HepG2 (cell line): ENCODE data around the gene PPIL6. TPM values are rescaled to one million over a fixed set of nuclear protein-coding genes. Genes with fewer than 3 reads are reported as not detected.

Experiments used
- AGO2 ChIP-seq: fragments of 200-400 bp; formaldehyde crosslinking; optimal IDR thresholded peaks from 2 replicates; pipeline ENCODE3; 2017; ENCODE audit warnings: mild to moderate bottlenecking, low read depth, low read length, moderate library complexity
- AKAP8 ChIP-seq: sonication (generic); formaldehyde crosslinking; IDR thresholded peaks from 2 replicates; pipeline ENCODE4 v1.5.1; 2020; ENCODE audit warnings: mild to moderate bottlenecking, missing genetic modification reagents
- ATRX ChIP-seq: sonication (generic); formaldehyde crosslinking; IDR thresholded peaks from 2 replicates; pipeline ENCODE4 v1.4.0; 2020; ENCODE audit warnings: missing genetic modification reagents, borderline replicate concordance
- CTCF ChIP-seq: sonication (generic); formaldehyde crosslinking; IDR thresholded peaks from 2 replicates; pipeline ENCODE4 v1.5.0; 2020; ENCODE audit warnings: mild to moderate bottlenecking, missing genetic modification reagents, moderate library complexity
- DNMT1 ChIP-seq: sonication (generic); formaldehyde crosslinking; IDR thresholded peaks from 2 replicates; pipeline ENCODE4 v1.5.1; 2020; ENCODE audit warnings: mild to moderate bottlenecking, missing genetic modification reagents
- DNMT3B ChIP-seq: conservative IDR thresholded peaks from 2 replicates; pipeline ENCODE4 v1.6.1; 2016; ENCODE audit warnings: missing biosample characterization, control low read depth
- ETV5 ChIP-seq: IDR thresholded peaks from 2 replicates; pipeline ENCODE4 v1.6.1; 2018; ENCODE audit warnings: missing biosample characterization, missing genetic modification reagents, inconsistent platforms, borderline replicate concordance
- FOXO1 ChIP-seq: sonication (generic); formaldehyde crosslinking; IDR thresholded peaks from 2 replicates; pipeline ENCODE4 v1.4.0; 2020; ENCODE audit warnings: missing genetic modification reagents
- HOXA5 ChIP-seq: sonication (generic); formaldehyde crosslinking; IDR thresholded peaks from 2 replicates; pipeline ENCODE4 v1.4.0; 2020; ENCODE audit warnings: missing genetic modification reagents
- IRF2 ChIP-seq: IDR thresholded peaks from 2 replicates; pipeline ENCODE4 v1.6.1; 2018; ENCODE audit warnings: missing genetic modification reagents, missing compliant biosample characterization
- MAFK ChIP-seq, 2 experiments: IDR thresholded peaks in 1 of 2; conservative IDR thresholded peaks in 1 of 2; 2 replicates each; pipeline ENCODE4 v1.6.1; 2011; ENCODE audit warnings: improper control_type of control experiment in 2 of 2, low read length in 2 of 2
- MATR3 ChIP-seq: sonication (generic); formaldehyde crosslinking; IDR thresholded peaks from 2 replicates; pipeline ENCODE4 v1.4.0; 2020; ENCODE audit warnings: missing genetic modification reagents
- NFE2L2 ChIP-seq: fragments of 150-350 bp; IDR thresholded peaks from 2 replicates; pipeline ENCODE4 v1.6.1; 2014; ENCODE audit warnings: low read length
- NFIC ChIP-seq: IDR thresholded peaks from 2 replicates; pipeline ENCODE4 v1.6.1; 2012; ENCODE audit warnings: mild to moderate bottlenecking, low read length, inconsistent platforms
- SETDB1 ChIP-seq: sonication (generic); formaldehyde crosslinking; IDR thresholded peaks from 2 replicates; pipeline ENCODE4 v1.5.1; 2020; ENCODE audit warnings: missing genetic modification reagents, mild to moderate bottlenecking, borderline replicate concordance
- SIX4 ChIP-seq: sonication (generic); formaldehyde crosslinking; IDR thresholded peaks from 2 replicates; pipeline ENCODE4 v1.4.0; 2020; ENCODE audit warnings: missing genetic modification reagents
- SMAD1 ChIP-seq: sonication (generic); formaldehyde crosslinking; IDR thresholded peaks from 2 replicates; pipeline ENCODE4 v1.4.0; 2020; ENCODE audit warnings: missing genetic modification reagents, low read depth, mild to moderate bottlenecking, borderline replicate concordance
- SMAD9 ChIP-seq: sonication (generic); formaldehyde crosslinking; IDR thresholded peaks from 2 replicates; pipeline ENCODE4 v1.5.1; 2020; ENCODE audit warnings: mild to moderate bottlenecking, missing genetic modification reagents
- TAF15 ChIP-seq: fragments of 200-400 bp; formaldehyde crosslinking; IDR thresholded peaks from one replicate; pipeline ENCODE4 v1.6.1; 2018; ENCODE audit warnings: mild to moderate bottlenecking, low read depth, low read length; ENCODE audit not compliant: poor library complexity, severe bottlenecking
- TCF7 ChIP-seq: sonication (generic); IDR thresholded peaks from 2 replicates; pipeline ENCODE4 v1.6.1; 2016; ENCODE audit warnings: antibody characterized with exemption, low read depth
- U2AF1 ChIP-seq: fragments of 200-400 bp; formaldehyde crosslinking; optimal IDR thresholded peaks from 2 replicates; pipeline ENCODE3; 2017; ENCODE audit warnings: mild to moderate bottlenecking, low read depth, low read length
- XRCC5 ChIP-seq: fragments of 200-400 bp; formaldehyde crosslinking; optimal IDR thresholded peaks from 2 replicates; pipeline ENCODE3; 2017; ENCODE audit warnings: mild to moderate bottlenecking, low read length
- ZBTB3 ChIP-seq: sonication (generic); formaldehyde crosslinking; IDR thresholded peaks from 2 replicates; pipeline ENCODE4 v1.4.0; 2020; ENCODE audit warnings: low read depth, mild to moderate bottlenecking, moderate library complexity, missing genetic modification reagents, borderline replicate concordance
- ZFP36 ChIP-seq: fragments of 150-350 bp; IDR thresholded peaks from 2 replicates; pipeline ENCODE4 v1.6.1; 2018; ENCODE audit warnings: borderline replicate concordance, low read length, low read depth; ENCODE audit not compliant: partially characterized antibody
- ZNF326 ChIP-seq: sonication (generic); formaldehyde crosslinking; IDR thresholded peaks from 2 replicates; pipeline ENCODE4 v1.4.0; 2020; ENCODE audit warnings: missing genetic modification reagents, borderline replicate concordance
- ZNF558 ChIP-seq: sonication (generic); formaldehyde crosslinking; IDR thresholded peaks from 2 replicates; pipeline ENCODE4 v1.9.0; 2022; ENCODE audit warnings: mild to moderate bottlenecking, missing genetic modification reagents, borderline replicate concordance
- ZNF576 ChIP-seq: sonication (generic); formaldehyde crosslinking; IDR thresholded peaks from 2 replicates; pipeline ENCODE4 v1.4.0; 2020; ENCODE audit warnings: mild to moderate bottlenecking, missing genetic modification reagents
- ZNF629 ChIP-seq: sonication (generic); formaldehyde crosslinking; conservative IDR thresholded peaks from 2 replicates; pipeline ENCODE4 v1.5.0; 2020; ENCODE audit warnings: missing genetic modification reagents
- ZNF652 ChIP-seq: IDR thresholded peaks from 2 replicates; pipeline ENCODE4 v1.6.1; 2016; ENCODE audit warnings: low read depth, borderline replicate concordance
- ZNF766 ChIP-seq: sonication (generic); formaldehyde crosslinking; IDR thresholded peaks from 2 replicates; pipeline ENCODE4 v1.5.0; 2020; ENCODE audit warnings: missing genetic modification reagents, borderline replicate concordance
- ZNF768 ChIP-seq: sonication (generic); formaldehyde crosslinking; IDR thresholded peaks from 2 replicates; pipeline ENCODE4 v1.4.0; 2020; ENCODE audit warnings: missing genetic modification reagents
- ZNF781 ChIP-seq: sonication (generic); formaldehyde crosslinking; IDR thresholded peaks from 2 replicates; pipeline ENCODE4 v1.5.1; 2020; ENCODE audit warnings: borderline replicate concordance, mild to moderate bottlenecking, missing genetic modification reagents; ENCODE audit errors: not compliant biosample characterization
- polyA plus RNA-seq, 8 experiments: library from polyadenylated mRNA; depleted of rRNA in 3 of 8; stranded (reverse) in 7 of 8; unstranded in 1 of 8; fragments of >200 nt; fragmentation: Illumina TruSeq in 4 of 8; extraction: Trizol in 4 of 8; gene quantifications; 2 replicates each; pipeline versions ENCODE4 v1.2.1 to v1.2.3, GENCODE V29; 2011 to 2016; ENCODE audit warnings: low read depth in 4 of 8, missing spikeins in 1 of 8, mixed read lengths in 1 of 8; ENCODE audit not compliant: insufficient read depth in 1 of 8
- total RNA-seq, 5 experiments: library from RNA; depleted of rRNA; stranded (reverse); fragments of >200 nt; fragmentation: Illumina TruSeq; extraction: Trizol; gene quantifications; 2 replicates each; pipeline ENCODE4 v1.2.3, GENCODE V29; 2016; ENCODE audit warnings: low read depth in 1 of 5

Gene PPIL6
- total and polyA plus RNA-seq, 2 of the 13 experiments (the other 11 are each of a cell fraction or from before 2014, with no cell fraction given) = 0.22 to 0.46 TPM

GRCh38 chr6:109441069-109441816 lies 815 bp upstream of the PPIL6 start (continued):
- TF ChIP-seq XRCC5 (no peak), ETV5 (CRISPR knock-in tag) (peak; percentile 47), ZNF768 (CRISPR knock-in tag) (no peak), MAFK (conservative IDR thresholded peaks at IDR 0.05 in 1 of 2, IDR thresholded peaks at IDR 0.05 in 1 of 2; ENCODE audit: low read length in 2 of 2) (no peak), DNMT1 (no peak), MATR3 (CRISPR knock-in tag) (no peak), HOXA5 (CRISPR knock-in tag) (0 out of 2 replicates have a peak, but pooled peaks have one; percentile 20), SMAD9 (CRISPR knock-in tag) (no peak), DNMT3B (CRISPR knock-in tag) (no peak), ZNF576 (no peak), NFIC (no peak), NFE2L2 (no peak), AGO2 (no peak), CTCF (CRISPR knock-in tag) (peak; percentile 49), ATRX (CRISPR knock-in tag) (no peak), SIX4 (CRISPR knock-in tag) (no peak), AKAP8 (no peak), SMAD1 (no peak), SETDB1 (CRISPR knock-in tag) (no peak), ZNF629 (CRISPR knock-in tag) (0 out of 2 replicates have a peak, but pooled peaks have one; percentile 9), U2AF1 (no peak), ZNF766 (CRISPR knock-in tag) (no peak), TAF15 (no peak), IRF2 (CRISPR knock-in tag) (no peak), ZFP36 (no peak), ZNF326 (CRISPR knock-in tag) (no peak), ZNF652 (CRISPR knock-in tag) (no peak), ZNF781 (CRISPR knock-in tag) (no peak), ZBTB3 (CRISPR knock-in tag) (0 out of 2 replicates have a peak, but pooled peaks have one; percentile 40), TCF7 (no peak), FOXO1 (no peak), ZNF558 (CRISPR knock-in tag) (no peak)
